H9 (cell line): ENCODE measurements around the gene ATG4B. TPM values are rescaled to one million over a fixed set of nuclear protein-coding genes. Genes with fewer than 3 reads are reported as not detected.

Source experiments
- DNase-seq: peaks from one replicate; pipeline ENCODE4 v3.0.0-alpha.2; 2017
- H2AFZ ChIP-seq: one replicate; pipeline ENCODE4 v1.6.1; 2013; ENCODE audit warnings: mild to moderate bottlenecking, low read length, control low read depth, moderate library complexity
- H2AK5ac ChIP-seq: 2 replicates; pipeline ENCODE4 v1.6.1; 2013; ENCODE audit warnings: low read length, control low read depth, mixed read lengths; ENCODE audit not compliant: insufficient read length
- H2BK120ac ChIP-seq: one replicate; pipeline ENCODE4 v1.6.1; 2013; ENCODE audit warnings: low read depth, mild to moderate bottlenecking, low read length, control low read depth, inconsistent platforms; ENCODE audit not compliant: poor library complexity, severe bottlenecking
- H2BK12ac ChIP-seq: 2 replicates; pipeline ENCODE4 v1.6.1; 2013; ENCODE audit warnings: low read length, control low read depth, mixed read lengths, low read depth; ENCODE audit not compliant: insufficient read length
- H2BK15ac ChIP-seq: 2 replicates; pipeline ENCODE4 v1.6.1; 2013; ENCODE audit warnings: low read depth, low read length, control low read depth
- H2BK20ac ChIP-seq: one replicate; pipeline ENCODE4 v1.6.1; 2013; ENCODE audit warnings: low read depth, mild to moderate bottlenecking, low read length, control low read depth, inconsistent platforms; ENCODE audit not compliant: poor library complexity, severe bottlenecking
- H2BK5ac ChIP-seq: 2 replicates; pipeline ENCODE4 v1.6.1; 2013; ENCODE audit warnings: low read length, control low read depth, mixed read lengths; ENCODE audit not compliant: insufficient read length
- H3K14ac ChIP-seq: 2 replicates; pipeline ENCODE4 v1.6.1; 2013; ENCODE audit warnings: low read length, control low read depth; ENCODE audit not compliant: insufficient read depth
- H3K18ac ChIP-seq: 2 replicates; pipeline ENCODE4 v1.6.1; 2013; ENCODE audit warnings: low read depth, mild to moderate bottlenecking, mixed read lengths, low read length, control low read depth; ENCODE audit not compliant: insufficient read length
- H3K23ac ChIP-seq: 2 replicates; pipeline ENCODE4 v1.6.1; 2013; ENCODE audit warnings: low read length, control low read depth, mixed read lengths, low read depth; ENCODE audit not compliant: insufficient read length
- H3K23me2 ChIP-seq: 2 replicates; pipeline ENCODE4 v1.6.1; 2013; ENCODE audit warnings: low read depth, mild to moderate bottlenecking, mixed read lengths, low read length, control low read depth; ENCODE audit not compliant: insufficient read length, poor library complexity, severe bottlenecking
- H3K27ac ChIP-seq: 2 replicates; pipeline ENCODE4 v1.5.1; 2013; ENCODE audit warnings: low read length, control low read depth, mixed read lengths, low read depth; ENCODE audit not compliant: insufficient read length
- H3K27me3 ChIP-seq: 2 replicates; pipeline ENCODE4 v1.6.1; 2013; ENCODE audit warnings: low read length, control low read depth, inconsistent platforms; ENCODE audit not compliant: insufficient read depth
- H3K4ac ChIP-seq: 2 replicates; pipeline ENCODE4 v1.6.1; 2013; ENCODE audit warnings: low read depth, mild to moderate bottlenecking, control low read depth, inconsistent platforms, low read length, moderate library complexity
- H3K4me1 ChIP-seq: 2 replicates; pipeline ENCODE4 v1.6.1; 2013; ENCODE audit warnings: low read length, control low read depth, inconsistent platforms; ENCODE audit not compliant: insufficient read depth
- H3K4me2 ChIP-seq: 2 replicates; pipeline ENCODE4 v1.6.1; 2013; ENCODE audit warnings: low read length, control low read depth, mixed read lengths; ENCODE audit not compliant: insufficient read length, insufficient read depth
- H3K56ac ChIP-seq: 2 replicates; pipeline ENCODE4 v1.6.1; 2013; ENCODE audit warnings: low read depth, mild to moderate bottlenecking, mixed read lengths, low read length, control low read depth; ENCODE audit not compliant: insufficient read length
- H3K79me1 ChIP-seq: 2 replicates; pipeline ENCODE4 v1.6.1; 2013; ENCODE audit warnings: low read depth, mild to moderate bottlenecking, moderate library complexity, low read length, control low read depth, inconsistent platforms; ENCODE audit not compliant: insufficient read depth, poor library complexity, severe bottlenecking
- H3K79me2 ChIP-seq: 2 replicates; pipeline ENCODE4 v1.6.1; 2013; ENCODE audit warnings: low read length, control low read depth, inconsistent platforms; ENCODE audit not compliant: insufficient read depth
- H3K9ac ChIP-seq: 2 replicates; pipeline ENCODE4 v1.6.1; 2013; ENCODE audit warnings: low read length, control low read depth, mixed read lengths; ENCODE audit not compliant: insufficient read length; ENCODE audit errors: extremely low read depth
- H3K9me3 ChIP-seq: one replicate; pipeline ENCODE4 v1.6.1; 2013; ENCODE audit warnings: low read depth, low read length, inconsistent platforms; ENCODE audit not compliant: control insufficient read depth
- H3T11ph ChIP-seq: one replicate; pipeline ENCODE4 v1.6.1; 2013; ENCODE audit warnings: mild to moderate bottlenecking, low read length, control low read depth, inconsistent platforms
- H4K20me1 ChIP-seq: one replicate; pipeline ENCODE4 v1.6.1; 2013; ENCODE audit not compliant: control insufficient read depth, insufficient read length, insufficient read depth
- H4K5ac ChIP-seq: 2 replicates; pipeline ENCODE4 v1.6.1; 2013; ENCODE audit warnings: low read depth, mild to moderate bottlenecking, mixed read lengths, low read length, control low read depth; ENCODE audit not compliant: insufficient read length
- H4K8ac ChIP-seq: replicated peaks from 2 replicates; pipeline ENCODE4 v1.6.1; 2013; ENCODE audit warnings: low read length, control low read depth, mixed read lengths, low read depth; ENCODE audit not compliant: insufficient read length
- H4K91ac ChIP-seq: 2 replicates; pipeline ENCODE4 v1.6.1; 2013; ENCODE audit warnings: low read depth, mild to moderate bottlenecking, moderate library complexity, mixed read lengths, low read length, control low read depth; ENCODE audit not compliant: insufficient read length
- H3K27ac Mint-ChIP-seq, 3 experiments: 2 replicates in 2 of 3; 3 replicates in 1 of 3; pipeline ENCODE4 v1.8.0; 2020 to 2021; ENCODE audit warnings: mixed read lengths in 3 of 3, mild to moderate bottlenecking in 1 of 3, moderate library complexity in 1 of 3
- H3K27me3 Mint-ChIP-seq: 2 replicates; pipeline ENCODE4 v1.8.0; 2021; ENCODE audit warnings: low read depth, mild to moderate bottlenecking, moderate library complexity, mixed read lengths
- H3K36me3 Mint-ChIP-seq, 3 experiments: 2 replicates in 2 of 3; 3 replicates in 1 of 3; pipeline ENCODE4 v1.8.0; 2020 to 2021; ENCODE audit warnings: low read depth in 3 of 3, mixed read lengths in 3 of 3; ENCODE audit not compliant: insufficient read depth in 1 of 3
- H3K4me1 Mint-ChIP-seq, 2 experiments: 2 replicates each; pipeline ENCODE4 v1.8.0; 2020; ENCODE audit warnings: mixed read lengths in 2 of 2
- H3K4me3 Mint-ChIP-seq, 2 experiments: 2 replicates in 1 of 2; 3 replicates in 1 of 2; pipeline ENCODE4 v1.8.0; 2020 to 2021; ENCODE audit warnings: mild to moderate bottlenecking in 2 of 2, mixed read lengths in 2 of 2, moderate library complexity in 1 of 2
- H3K9me3 Mint-ChIP-seq, 2 experiments: 2 replicates in 1 of 2; 3 replicates in 1 of 2; pipeline ENCODE4 v1.8.0; 2020; ENCODE audit warnings: mild to moderate bottlenecking in 2 of 2, mixed read lengths in 2 of 2, moderate library complexity in 1 of 2
- CTCF ChIP-seq: fragments of 200-600 bp; sonication (generic); conservative IDR thresholded peaks from 3 replicates; pipeline ENCODE4 v1.8.0; 2021; ENCODE audit warnings: antibody characterized with exemption, mild to moderate bottlenecking
- WGBS: extraction: QIAGEN DNeasy Blood & Tissue Kit; methylation state at CpG from one replicate; pipeline ENCODE4 v1.1.7; 2013; ENCODE audit warnings: missing lambda C conversion rate, low lambda C conversion rate, mixed read lengths; ENCODE audit not compliant: insufficient read length; ENCODE audit errors: extremely low coverage; 5-methylcytosine and 5-hydroxymethylcytosine counted together
- total RNA-seq: library from RNA; stranded (reverse); gene quantifications from 2 replicates; pipeline ENCODE4 v1.2.1, GENCODE V29; 2021

Gene ATG4B
- total RNA-seq, 1 experiment from 2014 or later, result 105 TPM

GRCh38 chr2:241599615-241600014, 37.9 kb upstream of the ATG4B start:
- Mint-ChIP-seq H3K27me3 (no peaks in the 10 kb centered on the region), H3K4me3 (no peak overlapping the region), H3K9me3 (no peaks in the 10 kb centered on the region), H3K27ac (no peak overlapping the region), H3K36me3 (peaks cover 22 to 58% (median 56%) of the 10 kb centered on the region in 3 experiments; a peak in 6 of 7 replicates), H3K4me1 (0 out of 4 replicates have a peak, but pooled peaks cover 0 to 2% of the 10 kb centered on the region in 2 experiments)
- Histone ChIP-seq H3K23ac (no peak overlapping the region), H3K18ac (no peak overlapping the region), H2AFZ (no peak overlapping the region), H3K79me1 (no peaks in the 10 kb centered on the region), H2BK120ac (no peak overlapping the region), H3K27ac (no peak overlapping the region), H3K4me2 (no peak overlapping the region), H3K14ac (no peak overlapping the region), H3K56ac (no peak overlapping the region), H3K23me2 (no peaks in the 10 kb centered on the region), H3K4me1 (no peaks in the 10 kb centered on the region), H3K79me2 (no peaks in the 10 kb centered on the region), H3K27me3 (no peaks in the 10 kb centered on the region), H2AK5ac (no peak overlapping the region), H3K4ac (no peak overlapping the region), H4K91ac (no peak overlapping the region), H4K5ac (no peak overlapping the region), H4K8ac (no peak overlapping the region), H2BK20ac (no peak overlapping the region), H3T11ph (no peak overlapping the region), H4K20me1 (no peaks in the 10 kb centered on the region), H2BK12ac (no peak overlapping the region), H3K9ac (no peak overlapping the region), H2BK15ac (no peak overlapping the region), H3K9me3 (no peaks in the 10 kb centered on the region), H2BK5ac (no peak overlapping the region)
- no CpG with 5 or more reads among the region's 6 CpGs for WGBS
- DNase-seq, result no peak
- TF ChIP-seq CTCF, result no peak
